GM23248 (cell line): Measurements from ENCODE around the gene TNFRSF19. TPM values are rescaled to one million over a fixed set of nuclear protein-coding genes. Genes with fewer than 3 reads are reported as not detected.

Experiments used
- DNase-seq: peaks from one replicate; pipeline ENCODE4 v3.0.0-alpha.2; 2015
- H2AFZ ChIP-seq: fragments of 200-600 bp; sonication (generic); 2 replicates; pipeline ENCODE4 v1.6.1; 2016; ENCODE audit warnings: antibody characterized with exemption
- H3F3A ChIP-seq: fragments of 200-600 bp; sonication (generic); 2 replicates; pipeline ENCODE4 v1.6.1; 2016; ENCODE audit warnings: mild to moderate bottlenecking, antibody characterized with exemption, mixed run types; ENCODE audit not compliant: insufficient read depth
- H3K27ac ChIP-seq: fragments of 200-600 bp; sonication (generic); 2 replicates; pipeline ENCODE4 v1.5.1; 2016; ENCODE audit warnings: mild to moderate bottlenecking
- H3K27me3 ChIP-seq: fragments of 200-600 bp; sonication (generic); replicated peaks from 2 replicates; pipeline ENCODE4 v1.6.1; 2016; ENCODE audit warnings: mild to moderate bottlenecking; ENCODE audit not compliant: insufficient read depth
- H3K36me3 ChIP-seq: fragments of 200-600 bp; sonication (generic); 2 replicates; pipeline ENCODE4 v1.6.1; 2016; ENCODE audit warnings: low read depth, mild to moderate bottlenecking
- H3K4me1 ChIP-seq: fragments of 200-600 bp; sonication (generic); 2 replicates; pipeline ENCODE4 v1.6.1; 2016; ENCODE audit warnings: mild to moderate bottlenecking; ENCODE audit not compliant: insufficient read depth
- H3K4me2 ChIP-seq: fragments of 200-600 bp; sonication (generic); one replicate; pipeline ENCODE4 v1.6.1; 2016; ENCODE audit warnings: mild to moderate bottlenecking; ENCODE audit not compliant: unreplicated experiment
- H3K4me3 ChIP-seq: fragments of 200-600 bp; sonication (generic); 2 replicates; pipeline ENCODE4 v1.5.1; 2016; ENCODE audit warnings: mild to moderate bottlenecking
- H3K79me2 ChIP-seq: fragments of 200-600 bp; sonication (generic); 2 replicates; pipeline ENCODE4 v1.6.1; 2016; ENCODE audit warnings: mild to moderate bottlenecking; ENCODE audit not compliant: insufficient read depth
- H3K9ac ChIP-seq: fragments of 200-600 bp; sonication (generic); 2 replicates; pipeline ENCODE4 v1.6.1; 2016; ENCODE audit warnings: mild to moderate bottlenecking
- H3K9me2 ChIP-seq: fragments of 200-600 bp; sonication (generic); 2 replicates; pipeline ENCODE4 v1.6.1; 2016; ENCODE audit warnings: mixed run types, mild to moderate bottlenecking, moderate library complexity; ENCODE audit not compliant: insufficient read depth
- H3K9me3 ChIP-seq: fragments of 200-600 bp; sonication (generic); one replicate; pipeline ENCODE4 v1.6.1; 2017; ENCODE audit warnings: low read depth
- H4K20me1 ChIP-seq: fragments of 200-600 bp; sonication (generic); 2 replicates; pipeline ENCODE4 v1.6.0; 2016; ENCODE audit not compliant: insufficient read depth
- EZH2 ChIP-seq: fragments of 200-600 bp; sonication (generic); IDR thresholded peaks from 2 replicates; pipeline ENCODE4 v1.6.1; 2018; ENCODE audit warnings: antibody characterized with exemption, mild to moderate bottlenecking; ENCODE audit not compliant: insufficient read depth, poor library complexity, severe bottlenecking
- EZH2phosphoT487 ChIP-seq: fragments of 200-600 bp; sonication (generic); IDR thresholded peaks from 2 replicates; pipeline ENCODE4 v1.6.1; 2018; ENCODE audit warnings: antibody characterized with exemption, moderate library complexity, mild to moderate bottlenecking, low read depth; ENCODE audit not compliant: insufficient read depth
- WGBS, 2 experiments: methylation state at CpG; one replicate each; pipeline ENCODE4 v1.1.6; 2015 to 2017; ENCODE audit warnings: low lambda C conversion rate in 2 of 2, low coverage in 1 of 2; ENCODE audit errors: missing lambda C conversion rate in 2 of 2; 5-methylcytosine and 5-hydroxymethylcytosine counted together
- in situ Hi-C: fragments of 300-500 bp; cut with MboI; formaldehyde crosslinking; loops from 2 replicates; pipeline ENCODE4 v1.15.0; 2020
- polyA plus RNA-seq: library from polyadenylated mRNA; unstranded; fragments of >200 nt; fragmentation: Nextera tagmentation; extraction: Ambion mirVana; gene quantifications from 2 replicates; pipeline ENCODE4 v1.2.1, GENCODE V29; 2016
- total RNA-seq: library from RNA; depleted of rRNA; stranded (reverse); fragments of >200 nt; shearing (Covaris generic); gene quantifications from 2 replicates; pipeline ENCODE4 v1.2.3, GENCODE V29; 2014

TNFRSF19 gene
- total and polyA plus RNA-seq, 2 experiments from 2014 or later, result 3.4 TPM

DNA sequence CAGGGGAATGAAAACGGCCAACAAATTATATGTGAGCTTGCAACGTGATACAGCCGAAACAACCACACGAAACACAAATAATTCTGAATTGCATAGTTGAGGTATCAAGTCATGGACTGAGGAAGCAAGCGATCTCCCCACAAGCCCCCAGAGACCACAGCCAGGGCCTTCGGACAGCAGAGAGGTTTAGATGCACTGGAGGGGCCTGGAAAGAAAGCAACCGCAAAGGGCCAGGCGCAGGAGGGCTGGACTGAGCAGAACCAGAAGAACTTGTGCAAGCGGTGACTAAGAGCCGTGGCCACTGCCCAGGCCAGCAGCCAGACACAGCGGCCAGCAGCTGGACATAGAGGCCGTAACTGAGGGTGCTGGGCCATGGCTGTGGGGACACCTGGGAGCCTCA lies 131.4 kb downstream of the TNFRSF19 start:
- H3K9me2 ChIP-seq, result no peaks in the 10 kb centered on the region
- no peak overlapping the region for H3K4me2 ChIP-seq
- H3K9ac ChIP-seq, result no peak overlapping the region

DNA sequence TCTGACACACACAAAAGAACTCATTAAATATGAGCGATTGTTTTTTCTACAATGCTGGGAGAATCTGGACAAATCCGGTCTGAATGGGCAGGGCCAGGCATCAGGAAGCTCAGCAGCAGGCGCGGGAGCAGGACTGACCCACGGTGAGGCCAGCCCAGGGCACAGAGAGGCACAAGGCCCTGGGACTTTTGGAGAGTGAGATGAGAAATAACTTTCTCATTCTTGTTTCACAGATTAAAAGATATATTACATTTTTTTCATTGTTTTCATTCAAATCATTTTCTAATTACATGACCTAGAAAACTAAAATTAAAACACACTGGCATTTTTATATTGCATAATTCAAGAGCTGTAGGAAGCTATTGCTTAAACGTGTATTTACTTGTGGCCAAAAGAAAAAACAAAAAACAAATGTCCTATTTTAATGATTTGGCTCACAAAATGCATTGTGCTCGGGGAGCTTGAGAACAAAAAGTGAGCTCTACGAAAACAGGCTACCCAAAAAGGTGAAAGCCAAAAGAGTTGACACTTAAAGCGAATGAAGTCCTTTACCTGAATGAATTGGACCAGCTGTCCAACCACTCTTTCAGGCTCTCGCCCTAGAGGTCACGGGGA lies 133.1 kb downstream of the TNFRSF19 start:
- peak; percentile 20 for DNase-seq
- Histone ChIP-seq H2AFZ (0 out of 2 replicates have a peak overlapping the region, but pooled peaks have one; percentile 19), H3K9ac (no peak overlapping the region), H3K79me2 (no peaks in the 10 kb centered on the region), H3K9me2 (no peaks in the 10 kb centered on the region), H3K4me2 (no peak overlapping the region), H3K9me3 (no peaks in the 10 kb centered on the region), H3K4me1 (peaks cover 7% of the 10 kb centered on the region; the same call in 1 of the 2 replicates), H3F3A (no peaks in the 10 kb centered on the region), H3K27ac (no peak overlapping the region), H3K27me3 (no peaks in the 10 kb centered on the region), H3K4me3 (no peak overlapping the region), H3K36me3 (no peaks in the 10 kb centered on the region), H4K20me1 (no peaks in the 10 kb centered on the region)
- WGBS, 2 experiments, result 47 to 49% methylated on average over 11 of the region's 11 CpGs
- TF ChIP-seq EZH2phosphoT487 (no peak), EZH2 (no peak)
- in situ Hi-C loops, result no loop called here

More for the DNA sequence above, 131.4 kb downstream of the TNFRSF19 start:
- in situ Hi-C loops, result no loop called here
- H3K27me3 ChIP-seq, result no peaks in the 10 kb centered on the region
- no peak for DNase-seq
- no peak overlapping the region for H3K4me3 ChIP-seq
- 92% methylated on average over 12 of the region's 12 CpGs for WGBS, 2 experiments
- H3K4me1 ChIP-seq, result peaks cover 7% of the 10 kb centered on the region; the same call in 1 of the 2 replicates
- no peaks in the 10 kb centered on the region for H3K9me3 ChIP-seq
- H3F3A ChIP-seq, result no peaks in the 10 kb centered on the region
- no peak overlapping the region for H2AFZ ChIP-seq
- no peaks in the 10 kb centered on the region for H4K20me1 ChIP-seq
- TF ChIP-seq EZH2phosphoT487 (no peak), EZH2 (no peak)
- H3K27ac ChIP-seq, result no peak overlapping the region
- H3K79me2 ChIP-seq, result no peaks in the 10 kb centered on the region
- no peaks in the 10 kb centered on the region for H3K36me3 ChIP-seq

DNA sequence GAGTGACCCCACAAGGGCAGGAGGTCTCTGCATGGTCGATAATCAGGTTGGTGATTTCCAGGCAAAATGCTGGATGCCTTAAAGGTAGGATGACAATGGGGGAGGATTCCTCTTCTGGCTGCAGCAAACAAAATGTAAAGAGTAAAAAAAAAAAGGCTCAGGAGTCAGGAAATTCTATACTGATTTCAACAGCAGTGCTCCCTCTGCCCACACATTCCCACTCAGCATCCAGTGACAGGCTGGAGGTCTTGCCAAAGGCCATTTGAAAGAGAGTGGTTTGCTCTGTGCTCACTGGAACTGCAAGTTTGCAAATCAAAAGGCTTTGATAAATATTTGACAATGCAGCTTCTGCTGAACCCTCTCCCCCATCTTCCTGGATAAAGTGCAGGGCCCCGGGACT lies 135.4 kb downstream of the TNFRSF19 start:
- in situ Hi-C loops, result no loop called here
- H3K27me3 ChIP-seq, result no peaks in the 10 kb centered on the region
- peak; percentile 40 for DNase-seq
- H2AFZ ChIP-seq, result no peak overlapping the region
- no peaks in the 10 kb centered on the region for H3K79me2 ChIP-seq
- no peak overlapping the region for H3K4me2 ChIP-seq
- peaks cover 7% of the 10 kb centered on the region; the same call in 1 of the 2 replicates for H3K4me1 ChIP-seq
- WGBS, 2 experiments, result 83 to 85% methylated on average over 2 of the region's 2 CpGs
- H3K9me3 ChIP-seq, result no peaks in the 10 kb centered on the region
- no peak overlapping the region for H3K4me3 ChIP-seq
- no peaks in the 10 kb centered on the region for H3K9me2 ChIP-seq
- no peaks in the 10 kb centered on the region for H3K36me3 ChIP-seq
- H3F3A ChIP-seq, result no peaks in the 10 kb centered on the region
- no peak overlapping the region for H3K9ac ChIP-seq
- H4K20me1 ChIP-seq, result no peaks in the 10 kb centered on the region
- TF ChIP-seq EZH2phosphoT487, result no peak
- no peak for TF ChIP-seq EZH2
- no peak overlapping the region for H3K27ac ChIP-seq

DNA sequence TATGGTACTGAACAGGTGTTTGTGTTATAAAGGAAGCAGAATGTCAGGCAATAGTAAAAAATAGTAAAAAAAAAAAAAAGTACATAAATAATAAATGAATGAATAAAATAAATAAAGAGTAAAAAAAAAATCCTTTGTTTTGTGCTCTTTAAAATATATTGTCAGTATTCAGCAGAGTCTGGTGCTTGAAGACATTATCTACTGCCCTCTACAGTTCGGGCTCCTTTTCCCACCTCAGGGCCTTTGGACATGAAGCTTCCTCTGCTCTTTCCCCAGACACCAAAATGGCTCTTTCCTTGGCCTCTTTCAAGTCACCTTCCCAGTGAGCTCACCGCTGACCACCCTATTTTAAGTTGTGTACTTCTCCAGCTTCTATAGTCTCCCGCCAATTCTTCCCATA lies 137.5 kb downstream of the TNFRSF19 start:
- WGBS, 2 experiments, result 95 to 96% methylated on average over 3 of the region's 3 CpGs
- no peak overlapping the region for H3K27ac ChIP-seq
- no peaks in the 10 kb centered on the region for H4K20me1 ChIP-seq
- no peaks in the 10 kb centered on the region for H3K79me2 ChIP-seq
- no peaks in the 10 kb centered on the region for H3K9me3 ChIP-seq
- in situ Hi-C loops, result no loop called here
- peaks cover 7% of the 10 kb centered on the region; the same call in 1 of the 2 replicates for H3K4me1 ChIP-seq
- no peaks in the 10 kb centered on the region for H3K36me3 ChIP-seq
- no peak overlapping the region for H3K4me2 ChIP-seq
- TF ChIP-seq EZH2phosphoT487 (no peak), EZH2 (no peak)
- H3K9ac ChIP-seq, result no peak overlapping the region
- no peaks in the 10 kb centered on the region for H3K9me2 ChIP-seq
- H3F3A ChIP-seq, result no peaks in the 10 kb centered on the region
- peak; percentile 50 for DNase-seq
- no peak overlapping the region for H2AFZ ChIP-seq
- H3K27me3 ChIP-seq, result no peaks in the 10 kb centered on the region
- H3K4me3 ChIP-seq, result no peak overlapping the region

DNA sequence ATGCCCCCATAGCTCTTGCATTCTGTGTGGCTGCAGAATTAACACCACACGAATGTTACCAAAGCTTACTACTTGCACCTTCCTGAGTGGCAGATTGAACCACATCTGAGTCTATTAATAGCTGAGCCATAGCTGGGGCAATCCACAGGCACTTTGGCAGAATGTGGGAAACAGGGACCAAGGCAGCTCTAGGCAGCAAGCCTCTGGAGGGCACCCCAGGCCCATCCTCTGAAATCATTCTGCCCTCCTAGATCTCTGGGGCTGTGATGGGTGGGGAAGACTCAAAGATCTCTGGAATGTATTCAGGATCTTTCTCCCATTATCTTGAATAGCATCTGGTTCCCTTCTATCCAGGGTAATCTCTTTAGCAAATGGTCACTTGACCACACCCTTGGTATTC lies 139.3 kb downstream of the TNFRSF19 start:
- H3K4me2 ChIP-seq, result no peak overlapping the region
- no peak overlapping the region for H3K27ac ChIP-seq
- no peaks in the 10 kb centered on the region for H3K4me1 ChIP-seq
- no peak for DNase-seq
- H3K4me3 ChIP-seq, result no peak overlapping the region
- H3K9me3 ChIP-seq, result no peaks in the 10 kb centered on the region
- no peaks in the 10 kb centered on the region for H3F3A ChIP-seq
- no peak overlapping the region for H3K9ac ChIP-seq
- 90 to 100% methylated on average over 1 of the region's 1 CpG for WGBS, 2 experiments
- no peaks in the 10 kb centered on the region for H4K20me1 ChIP-seq
- in situ Hi-C loops, result no loop called here
- no peak overlapping the region for H2AFZ ChIP-seq
- H3K36me3 ChIP-seq, result no peaks in the 10 kb centered on the region
- no peaks in the 10 kb centered on the region for H3K9me2 ChIP-seq
- TF ChIP-seq EZH2phosphoT487 (no peak), EZH2 (no peak)
- H3K27me3 ChIP-seq, result no peaks in the 10 kb centered on the region
- no peaks in the 10 kb centered on the region for H3K79me2 ChIP-seq
